Endothelial cell of umbilical vein (primary cell): ENCODE data around the gene CLIC1. TPM values are rescaled to one million over a fixed set of nuclear protein-coding genes. Genes with fewer than 3 reads are reported as not detected.

Experiments used
- BruUV-seq: library from RNA; stranded (reverse); fragments of 400-500 nt; replicated peaks from 2 replicates; lab custom pipeline; 2021; lab: Mats Ljungman, UMichigan
- CTCF ChIA-PET: fragments of 300-600, 350-600 bp; sonication (Branson Sonifier 250); formaldehyde crosslinking; loops from one replicate; lab custom pipeline; 2021; ENCODE audit warnings: antibody characterized with exemption, inconsistent platforms; lab: Charles Lee
- POLR2A ChIA-PET: fragments of 300-600, 350-600 bp; sonication (Branson Sonifier 250); formaldehyde crosslinking; loops from one replicate; lab custom pipeline; 2021; ENCODE audit warnings: antibody characterized with exemption, inconsistent platforms; lab: Charles Lee
- DNase-seq: peaks from one replicate; pipeline ENCODE4 v3.0.0-alpha.2; 2011; ENCODE audit warnings: low read depth, low spot score
- FAIRE-seq: peaks from 2 replicates; lab custom pipeline; 2011; peaks lifted over from hg19 to GRCh38; lab: Jason Lieb, UNC
- H2AFZ ChIP-seq: 2 replicates; pipeline ENCODE4 v1.6.0; 2012; ENCODE audit warnings: low read depth, low read length, control low read depth, inconsistent platforms
- H3K27ac ChIP-seq: 2 replicates; pipeline ENCODE4 v1.5.1; 2011; ENCODE audit warnings: low read depth, mild to moderate bottlenecking, control low read depth, low read length, moderate library complexity; ENCODE audit not compliant: insufficient read depth
- H3K27me3 ChIP-seq, 2 experiments: 2 replicates each; pipeline versions ENCODE4 v1.6.0 to v1.6.1; 2011; ENCODE audit warnings: low read length in 2 of 2, mixed read lengths in 1 of 2; ENCODE audit not compliant: control insufficient read depth in 2 of 2, insufficient read depth in 2 of 2
- H3K36me3 ChIP-seq, 2 experiments: 2 replicates in 1 of 2; 3 replicates in 1 of 2; pipeline ENCODE4 v1.5.1; 2011; ENCODE audit warnings: low read length in 2 of 2, mild to moderate bottlenecking in 1 of 2, moderate library complexity in 1 of 2; ENCODE audit not compliant: control insufficient read depth in 2 of 2, insufficient read depth in 2 of 2; ENCODE audit errors: extremely low read depth in 1 of 2
- H3K4me1 ChIP-seq: 3 replicates; pipeline ENCODE4 v1.5.1; 2011; ENCODE audit warnings: mild to moderate bottlenecking, low read length; ENCODE audit not compliant: control insufficient read depth, insufficient read depth; ENCODE audit errors: extremely low read depth
- H3K4me2 ChIP-seq: 2 replicates; pipeline ENCODE4 v1.6.1; 2011; ENCODE audit warnings: low read length, control low read depth, mixed read lengths; ENCODE audit not compliant: insufficient read depth
- H3K4me3 ChIP-seq, 3 experiments: fragments of 200-600 bp in 1 of 3; sonication (generic), shearing (Covaris generic) in 1 of 3; replicated peaks in 1 of 3; 2 replicates each; pipeline ENCODE4 v1.5.1; 2011 to 2016; ENCODE audit warnings: control low read depth in 3 of 3, low read length in 3 of 3, mild to moderate bottlenecking in 2 of 3, inconsistent platforms in 1 of 3, low read depth in 1 of 3, moderate library complexity in 1 of 3; ENCODE audit not compliant: insufficient read depth in 1 of 3
- H3K79me2 ChIP-seq: 2 replicates; pipeline ENCODE4 v1.6.0; 2012; ENCODE audit warnings: low read length, inconsistent platforms; ENCODE audit not compliant: control insufficient read depth, insufficient read depth
- H3K9ac ChIP-seq: replicated peaks from 2 replicates; pipeline ENCODE3; 2011; ENCODE audit warnings: low read length, control low read depth; ENCODE audit not compliant: insufficient read depth; ENCODE audit errors: extremely low read depth
- H3K9me1 ChIP-seq: replicated peaks from 3 replicates; pipeline ENCODE4 v1.6.0; 2011; ENCODE audit warnings: mild to moderate bottlenecking, low read length; ENCODE audit not compliant: control insufficient read depth, insufficient read depth; ENCODE audit errors: extremely low read depth
- H3K9me3 ChIP-seq: replicated peaks from 2 replicates; pipeline ENCODE4 v1.5.1; 2012; ENCODE audit warnings: low read length, inconsistent platforms; ENCODE audit not compliant: control insufficient read depth, insufficient read depth
- H4K20me1 ChIP-seq: replicated peaks from 2 replicates; pipeline ENCODE3; 2011; ENCODE audit warnings: mild to moderate bottlenecking, low read length; ENCODE audit not compliant: control insufficient read depth, insufficient read depth; ENCODE audit errors: extremely low read depth
- EZH2 ChIP-seq: IDR thresholded peaks from 2 replicates; pipeline ENCODE4 v1.6.1; 2012; ENCODE audit warnings: borderline replicate concordance, low read depth, mild to moderate bottlenecking, moderate library complexity, low read length, inconsistent platforms; ENCODE audit not compliant: severe bottlenecking
- FOS ChIP-seq: IDR thresholded peaks from 2 replicates; pipeline ENCODE4 v1.6.1; 2011; ENCODE audit warnings: mild to moderate bottlenecking, low read length, moderate library complexity, borderline replicate concordance; ENCODE audit not compliant: insufficient read depth
- GATA2 ChIP-seq: IDR thresholded peaks from 2 replicates; pipeline ENCODE4 v1.7.0; 2011; ENCODE audit warnings: low read depth, mild to moderate bottlenecking, moderate library complexity, mixed read lengths, low read length; ENCODE audit not compliant: insufficient read length, insufficient read depth
- JUN ChIP-seq: IDR thresholded peaks from 2 replicates; pipeline ENCODE4 v1.6.1; 2011; ENCODE audit warnings: borderline replicate concordance, low read depth; ENCODE audit not compliant: insufficient read length, insufficient read depth
- MYC ChIP-seq: IDR thresholded peaks from one replicate; pipeline ENCODE4 v1.6.1; 2011; ENCODE audit warnings: mild to moderate bottlenecking, low read depth, low read length
- POLR2A ChIP-seq: IDR thresholded peaks from 2 replicates; pipeline ENCODE4 v1.6.1; 2012; ENCODE audit warnings: low read depth, mild to moderate bottlenecking, control low read depth, low read length
- POLR2AphosphoS5 ChIP-seq: IDR thresholded peaks from 2 replicates; pipeline ENCODE4 v1.6.1; 2012; ENCODE audit warnings: low read depth, mild to moderate bottlenecking, control low read depth, low read length, moderate library complexity; ENCODE audit not compliant: insufficient read depth
- dilution Hi-C: fragments of 300-500 bp; cut with MboI; formaldehyde crosslinking; loops from one replicate; pipeline ENCODE4 v1.15.0; 2019; ENCODE audit warnings: low sequenced_read_pairs; ENCODE audit not compliant: extremely low pct_ligation_motif_present
- intact Hi-C: fragments of 100-400 bp; cut with micrococcal nuclease; formaldehyde crosslinking; loops from one replicate; pipeline ENCODE4 v1.10.0; 2022
- polyA plus RNA-seq, 4 experiments: library from polyadenylated mRNA; depleted of rRNA in 3 of 4; stranded (reverse) in 3 of 4; unstranded in 1 of 4; fragments of >200 nt; gene quantifications; 2 replicates each; pipeline versions ENCODE4 v1.2.1 to v1.2.3, GENCODE V29; 2011 to 2012; ENCODE audit warnings: missing spikeins in 1 of 4
- total RNA-seq: library from RNA; stranded (reverse); gene quantifications from 2 replicates; pipeline ENCODE4 v1.2.3, GENCODE V29; 2021
- TF ChIP-seq, protein P1 (sequence below), 2 donors: IDR thresholded peaks; 1 replicate in 1 of 2; 2 replicates in 1 of 2; pipeline ENCODE4 v1.5.1; 2011; ENCODE audit warnings: low read length in 2 of 2, mild to moderate bottlenecking in 2 of 2, moderate library complexity in 2 of 2, control low read depth in 1 of 2, inconsistent platforms in 1 of 2, low read depth in 1 of 2; ENCODE audit not compliant: insufficient read depth in 1 of 2; ENCODE audit errors: extremely low read depth in 1 of 2
- TF ChIP-seq, protein P2 (sequence below): IDR thresholded peaks from 2 replicates; pipeline ENCODE4 v1.6.1; 2011; ENCODE audit not compliant: insufficient read depth, insufficient read length

CLIC1 gene
- total and polyA plus RNA-seq, 2 donors (not counting 3 experiments of a cell fraction or from before 2014, with no cell fraction given) = 543 to 578 TPM

DNA sequence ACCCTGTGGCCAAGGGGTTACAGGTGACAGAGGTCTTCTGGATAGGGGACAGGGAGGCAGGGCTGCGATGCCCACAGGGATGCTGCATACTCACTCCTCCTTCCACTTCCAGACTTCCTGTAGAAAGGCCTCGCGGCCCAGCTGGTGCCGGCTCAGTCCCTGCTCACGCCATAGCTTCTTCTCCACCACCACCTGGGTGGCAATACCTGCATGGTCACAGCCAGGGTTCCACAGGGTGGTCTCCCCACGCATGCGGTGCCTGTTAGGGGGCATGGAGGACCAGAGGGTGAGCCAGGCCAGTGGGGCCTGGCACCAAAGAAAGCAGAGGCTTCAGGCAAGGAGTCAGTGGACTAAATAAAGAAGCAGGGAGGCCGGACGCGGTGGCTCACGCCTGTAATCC is 49.1 kb upstream of the CLIC1 start:
- Histone ChIP-seq H3K27me3 (no peaks in the 10 kb centered on the region), H3K9me3 (no peaks in the 10 kb centered on the region), H3K4me2 (no peak overlapping the region), H2AFZ (no peak overlapping the region), H3K36me3 (peaks cover 8 to 32% of the 10 kb centered on the region in 2 experiments), H3K27ac (no peak overlapping the region), H3K79me2 (peaks cover 3% of the 10 kb centered on the region), H3K4me1 (no peaks in the 10 kb centered on the region), H3K9ac (no peak overlapping the region), H4K20me1 (no peaks in the 10 kb centered on the region), H3K4me3 (no peak overlapping the region), H3K9me1 (no peaks in the 10 kb centered on the region)
- intact Hi-C loops (no loop called here), dilution Hi-C loops (no loop called here)
- BruUV-seq = no TSS peak
- TF ChIP-seq, protein P1, sequence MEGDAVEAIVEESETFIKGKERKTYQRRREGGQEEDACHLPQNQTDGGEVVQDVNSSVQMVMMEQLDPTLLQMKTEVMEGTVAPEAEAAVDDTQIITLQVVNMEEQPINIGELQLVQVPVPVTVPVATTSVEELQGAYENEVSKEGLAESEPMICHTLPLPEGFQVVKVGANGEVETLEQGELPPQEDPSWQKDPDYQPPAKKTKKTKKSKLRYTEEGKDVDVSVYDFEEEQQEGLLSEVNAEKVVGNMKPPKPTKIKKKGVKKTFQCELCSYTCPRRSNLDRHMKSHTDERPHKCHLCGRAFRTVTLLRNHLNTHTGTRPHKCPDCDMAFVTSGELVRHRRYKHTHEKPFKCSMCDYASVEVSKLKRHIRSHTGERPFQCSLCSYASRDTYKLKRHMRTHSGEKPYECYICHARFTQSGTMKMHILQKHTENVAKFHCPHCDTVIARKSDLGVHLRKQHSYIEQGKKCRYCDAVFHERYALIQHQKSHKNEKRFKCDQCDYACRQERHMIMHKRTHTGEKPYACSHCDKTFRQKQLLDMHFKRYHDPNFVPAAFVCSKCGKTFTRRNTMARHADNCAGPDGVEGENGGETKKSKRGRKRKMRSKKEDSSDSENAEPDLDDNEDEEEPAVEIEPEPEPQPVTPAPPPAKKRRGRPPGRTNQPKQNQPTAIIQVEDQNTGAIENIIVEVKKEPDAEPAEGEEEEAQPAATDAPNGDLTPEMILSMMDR (IDR thresholded peaks at IDR 0.05; ENCODE audit: extremely low read depth in 1 of 2, insufficient read depth in 1 of 2, low read depth in 1 of 2, low read length in 2 of 2) = no peak
- TF ChIP-seq POLR2AphosphoS5 (no peak), JUN (no peak), EZH2 (no peak), FOS (no peak), POLR2A (no peak), GATA2 (no peak), MYC (no peak)
- TF ChIP-seq, protein P2, sequence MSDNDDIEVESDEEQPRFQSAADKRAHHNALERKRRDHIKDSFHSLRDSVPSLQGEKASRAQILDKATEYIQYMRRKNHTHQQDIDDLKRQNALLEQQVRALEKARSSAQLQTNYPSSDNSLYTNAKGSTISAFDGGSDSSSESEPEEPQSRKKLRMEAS = no peak
- ChIA-PET CTCF (interaction anchor here (1.3 to 1.8 kb wide), 2 partner anchors 16 to 56 kb away, joined by 3 to 7 read pairs; partner anchors contain the start of gene DDAH2), POLR2A (no interaction called here)
- FAIRE-seq (no peak), DNase-seq (no peak)
